Measurements from ENCODE around the gene PARP1. TPM values are rescaled to one million over a fixed set of nuclear protein-coding genes. Genes with fewer than 3 reads are reported as not detected.

Gene PARP1
- total RNA-seq, 6 donors from 2014 or later: 56.5 to 97.9 (median 76.7) TPM

DNA sequence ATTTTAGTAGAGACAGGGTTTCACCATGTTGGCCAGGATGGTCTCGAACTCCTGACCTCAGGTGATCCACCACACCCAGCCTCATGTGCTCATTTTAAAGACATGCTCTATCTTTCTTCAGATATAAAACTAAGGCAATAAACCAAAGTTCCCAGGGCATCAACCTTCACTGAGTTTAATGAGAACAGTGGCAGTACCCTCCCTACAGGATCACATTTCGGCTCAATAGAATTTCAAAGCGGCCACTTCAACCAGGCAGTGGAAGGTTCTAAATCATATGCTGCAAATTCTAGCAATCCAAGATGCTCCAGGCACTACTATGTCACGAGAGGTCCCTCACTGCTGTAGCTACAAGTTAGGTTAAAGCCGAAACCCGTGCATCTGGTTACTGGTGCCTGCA lies 45.5 kb downstream of the PARP1 start:
- H3K27me3 ChIP-seq: no peaks in the 10 kb centered on the region
- ATAC-seq (ENCODE audit: low FRiP score in 2 of 2) (no peak), DNase-seq (no peak)
- no peaks in the 10 kb centered on the region for H3K4me1 ChIP-seq
- peaks cover 26 to 94% (median 84%) of the 10 kb centered on the region in 4 donors for H3K36me3 ChIP-seq
- WGBS, 2 donors: 80 to 88% methylated on average over 6 of the region's 6 CpGs
- no peak for TF ChIP-seq EP300 (IDR thresholded peaks at IDR 0.05)
- TF ChIP-seq POLR2AphosphoS5 (IDR thresholded peaks at IDR 0.05): no peak
- TF ChIP-seq, protein P1, sequence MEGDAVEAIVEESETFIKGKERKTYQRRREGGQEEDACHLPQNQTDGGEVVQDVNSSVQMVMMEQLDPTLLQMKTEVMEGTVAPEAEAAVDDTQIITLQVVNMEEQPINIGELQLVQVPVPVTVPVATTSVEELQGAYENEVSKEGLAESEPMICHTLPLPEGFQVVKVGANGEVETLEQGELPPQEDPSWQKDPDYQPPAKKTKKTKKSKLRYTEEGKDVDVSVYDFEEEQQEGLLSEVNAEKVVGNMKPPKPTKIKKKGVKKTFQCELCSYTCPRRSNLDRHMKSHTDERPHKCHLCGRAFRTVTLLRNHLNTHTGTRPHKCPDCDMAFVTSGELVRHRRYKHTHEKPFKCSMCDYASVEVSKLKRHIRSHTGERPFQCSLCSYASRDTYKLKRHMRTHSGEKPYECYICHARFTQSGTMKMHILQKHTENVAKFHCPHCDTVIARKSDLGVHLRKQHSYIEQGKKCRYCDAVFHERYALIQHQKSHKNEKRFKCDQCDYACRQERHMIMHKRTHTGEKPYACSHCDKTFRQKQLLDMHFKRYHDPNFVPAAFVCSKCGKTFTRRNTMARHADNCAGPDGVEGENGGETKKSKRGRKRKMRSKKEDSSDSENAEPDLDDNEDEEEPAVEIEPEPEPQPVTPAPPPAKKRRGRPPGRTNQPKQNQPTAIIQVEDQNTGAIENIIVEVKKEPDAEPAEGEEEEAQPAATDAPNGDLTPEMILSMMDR (IDR thresholded peaks at IDR 0.05): no peak
- no peaks in the 10 kb centered on the region for H3K9me3 ChIP-seq
- no peak overlapping the region for H3K4me3 ChIP-seq
- no peak overlapping the region for H3K27ac ChIP-seq

DNA sequence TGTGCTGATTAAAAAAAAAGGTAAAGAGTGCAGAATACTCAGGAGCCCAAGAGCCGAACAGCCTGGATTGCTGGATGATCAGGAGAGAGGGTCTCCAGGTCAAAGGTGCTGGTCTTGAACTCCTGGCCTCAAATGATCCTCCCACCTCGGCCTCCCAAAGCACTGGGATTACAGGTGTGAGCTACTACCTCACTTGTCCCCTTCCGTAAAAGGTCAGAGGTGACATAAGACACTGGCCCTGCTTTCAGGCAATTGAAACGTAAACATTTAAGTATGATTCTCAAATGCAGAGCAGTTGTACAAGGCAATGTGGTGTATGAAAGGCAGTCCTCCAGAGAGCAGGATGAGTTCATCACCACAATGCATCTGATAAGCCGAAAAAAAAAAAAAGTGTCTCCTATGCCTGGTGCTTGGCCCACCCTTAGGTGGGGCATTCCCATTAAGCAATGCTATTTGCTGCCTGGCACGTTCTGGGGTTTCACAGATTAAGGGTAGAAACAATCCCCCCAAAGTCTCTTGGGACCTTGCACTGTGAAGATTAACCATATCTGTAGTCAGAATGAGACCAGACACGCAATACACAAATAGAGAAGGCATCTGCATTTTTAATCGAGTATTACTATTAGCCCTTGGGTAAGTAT lies 47.7 kb downstream of the PARP1 start:
- no peaks in the 10 kb centered on the region for H3K4me1 ChIP-seq
- H3K27ac ChIP-seq: no peak overlapping the region
- H3K9me3 ChIP-seq: no peaks in the 10 kb centered on the region
- no peaks in the 10 kb centered on the region for H3K27me3 ChIP-seq
- TF ChIP-seq POLR2A (IDR thresholded peaks at IDR 0.05) (no peak), EP300 (IDR thresholded peaks at IDR 0.05) (no peak), POLR2AphosphoS5 (IDR thresholded peaks at IDR 0.05) (no peak)
- TF ChIP-seq, protein P1 (IDR thresholded peaks at IDR 0.05): no peak
- H3K36me3 ChIP-seq: peaks cover 17 to 78% (median 65%) of the 10 kb centered on the region in 4 donors
- no peak overlapping the region for H3K4me3 ChIP-seq
- DNase-seq (no peak), ATAC-seq (ENCODE audit: low FRiP score in 2 of 2) (no peak)
- WGBS, 2 donors: 91 to 96% methylated on average over 8 of the region's 8 CpGs

DNA sequence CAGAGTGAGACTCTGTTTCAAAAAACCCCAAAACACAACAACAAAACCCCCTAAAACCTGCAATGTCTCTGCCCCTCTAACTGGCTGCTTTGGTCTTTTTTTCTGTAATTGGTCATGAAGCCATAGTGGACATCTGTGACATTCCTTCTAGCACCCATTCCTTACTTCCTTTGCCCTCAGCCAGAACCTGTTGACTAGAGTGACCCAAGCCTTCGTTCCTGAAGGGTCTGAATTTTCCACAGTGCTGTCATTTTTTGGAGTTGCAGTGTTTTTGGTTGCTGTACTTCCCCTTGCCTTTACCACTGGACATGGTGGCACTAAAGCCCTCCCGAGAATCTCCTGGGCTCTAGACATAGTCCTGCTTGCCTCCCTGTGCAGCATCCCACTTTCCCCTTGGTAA lies 50.5 kb downstream of the PARP1 start:
- peaks cover 4 to 50% (median 37%) of the 10 kb centered on the region in 4 donors for H3K36me3 ChIP-seq
- no peaks in the 10 kb centered on the region for H3K27me3 ChIP-seq
- H3K27ac ChIP-seq: no peak overlapping the region
- no peak overlapping the region for H3K4me3 ChIP-seq
- H3K9me3 ChIP-seq: no peaks in the 10 kb centered on the region
- ATAC-seq (ENCODE audit: low FRiP score in 2 of 2) (no peak), DNase-seq (no peak)
- TF ChIP-seq POLR2A (IDR thresholded peaks at IDR 0.05) (no peak), POLR2AphosphoS5 (IDR thresholded peaks at IDR 0.05) (no peak), EP300 (IDR thresholded peaks at IDR 0.05) (no peak)
- TF ChIP-seq, protein P1 (IDR thresholded peaks at IDR 0.05): no peak
- 97 to 100% methylated on average over 2 of the region's 2 CpGs for WGBS, 2 donors
- no peaks in the 10 kb centered on the region for H3K4me1 ChIP-seq

DNA sequence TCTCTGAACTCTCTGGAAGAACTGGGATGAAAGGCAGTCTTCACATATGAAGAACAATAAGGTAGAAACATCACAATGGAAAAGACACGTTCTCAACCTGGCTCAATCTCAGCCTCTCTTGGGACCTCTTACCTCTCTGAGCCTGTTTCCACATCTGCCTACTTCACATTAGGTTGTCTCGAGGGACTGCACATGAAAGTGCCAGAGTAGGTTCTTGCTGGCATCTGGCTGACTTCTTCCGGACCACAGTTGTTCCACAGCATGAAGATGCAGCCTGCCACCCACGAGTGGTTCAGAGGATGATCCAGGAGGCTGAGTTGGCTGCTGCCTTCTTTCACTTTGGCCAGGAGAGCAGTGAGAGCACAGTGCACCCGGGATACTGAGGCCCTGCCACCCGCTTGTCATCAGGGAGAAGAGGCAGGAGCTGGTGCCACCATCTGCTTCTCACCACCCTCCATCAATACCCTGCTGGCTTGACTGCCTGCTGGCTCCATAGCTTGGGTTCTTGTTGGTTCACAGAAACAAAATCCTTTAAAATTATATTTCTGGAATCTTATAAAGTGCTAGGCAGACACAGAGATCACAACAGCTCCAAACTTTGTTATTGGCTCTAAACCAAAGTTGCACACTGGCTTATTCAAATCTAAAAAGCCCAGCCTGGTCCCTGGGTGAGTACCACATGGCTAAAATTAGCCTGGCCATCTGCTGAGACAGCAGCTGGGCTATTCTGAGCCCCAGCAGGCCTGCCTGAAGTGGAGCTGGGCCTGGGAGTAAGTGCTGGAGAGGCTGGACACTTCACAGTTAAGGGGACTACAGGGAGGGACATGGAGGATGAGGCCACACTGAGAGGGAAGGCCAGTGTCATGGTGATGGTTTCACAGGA lies 52.0 kb downstream of the PARP1 start:
- TF ChIP-seq POLR2A (IDR thresholded peaks at IDR 0.05) (no peak), POLR2AphosphoS5 (IDR thresholded peaks at IDR 0.05) (no peak), EP300 (IDR thresholded peaks at IDR 0.05) (no peak)
- TF ChIP-seq, protein P1 (IDR thresholded peaks at IDR 0.05): no peak
- DNase-seq: no peak

More for the DNA sequence above, 52.0 kb downstream of the PARP1 start:
- Histone ChIP-seq H3K4me3 (no peak overlapping the region), H3K9me3 (no peaks in the 10 kb centered on the region), H3K4me1 (no peaks in the 10 kb centered on the region), H3K27me3 (no peaks in the 10 kb centered on the region), H3K36me3 (peaks cover 2 to 35% (median 23%) of the 10 kb centered on the region in 4 donors), H3K27ac (no peak overlapping the region)
- ATAC-seq (ENCODE audit: low FRiP score in 2 of 2): no peak
- whole genome bisulfite sequencing, 2 donors: 80 to 94% methylated on average over 6 of the region's 6 CpGs
